GM04504 (cell line): ENCODE results near the gene CLTC.

Experiments
- DNase-seq: peaks from one replicate; pipeline ENCODE4 v3.0.0-alpha.2; 2012; ENCODE audit warnings: low read depth

The CLTC gene

DNA sequence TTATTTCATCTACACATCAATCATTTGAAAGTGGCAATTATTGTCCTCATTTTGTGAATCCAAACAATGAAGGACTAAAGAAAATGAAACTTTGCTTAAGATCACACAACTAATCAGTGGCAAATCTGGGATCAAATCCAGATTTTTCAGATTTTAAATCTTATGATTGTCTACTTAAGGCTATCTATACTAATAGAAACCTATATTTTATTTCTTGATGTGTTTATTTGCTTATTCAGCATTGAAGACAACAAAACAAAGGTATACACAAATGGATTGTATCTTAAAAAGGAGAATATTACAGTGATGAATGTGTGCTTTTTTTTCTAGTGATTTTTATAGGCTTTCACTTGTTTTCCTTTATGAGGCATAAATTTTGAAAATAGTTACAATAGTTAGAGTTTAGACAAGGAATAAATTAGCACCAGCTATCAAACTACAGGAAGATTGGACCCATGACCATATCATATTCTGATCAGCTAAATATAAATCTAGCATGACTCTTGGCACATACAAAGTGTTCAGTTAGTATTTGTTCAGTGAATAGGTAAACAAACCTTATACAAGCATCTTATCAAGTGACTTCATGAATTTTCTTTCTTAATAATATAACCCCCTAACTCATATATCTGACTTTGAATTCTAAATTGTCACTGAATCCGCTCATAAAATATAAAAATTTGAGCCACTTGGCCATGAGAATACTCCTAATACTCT, 108.3 kb downstream of the CLTC start:
- DNase-seq: no peak

DNA sequence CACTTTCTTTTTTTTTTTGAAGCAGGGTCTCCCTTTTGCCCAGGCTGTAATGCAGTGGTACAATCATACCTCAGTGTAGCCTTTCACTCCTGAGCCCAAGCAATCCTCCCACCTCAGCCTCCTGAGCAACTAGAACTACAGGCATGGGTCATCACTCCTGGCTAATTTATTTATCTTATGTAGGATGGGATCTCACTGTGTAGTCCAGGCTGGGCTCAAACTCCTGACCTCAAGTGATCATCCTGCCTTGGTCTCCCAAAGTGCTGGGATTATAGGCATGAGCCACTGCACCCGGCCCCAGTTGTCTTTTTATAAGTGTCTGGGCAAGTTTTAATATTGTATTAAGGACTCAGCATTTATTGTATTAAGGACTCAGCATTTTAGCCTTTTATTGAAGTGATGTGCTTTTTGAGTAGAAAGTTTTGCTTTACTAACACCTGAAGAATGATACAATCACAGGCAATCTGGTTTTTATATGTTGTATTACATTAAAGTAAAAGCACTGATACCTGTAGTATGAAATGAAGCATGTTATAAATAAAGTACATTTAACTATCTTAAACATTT, 110.7 kb downstream of the CLTC start:
- DNase-seq: no peak

DNA sequence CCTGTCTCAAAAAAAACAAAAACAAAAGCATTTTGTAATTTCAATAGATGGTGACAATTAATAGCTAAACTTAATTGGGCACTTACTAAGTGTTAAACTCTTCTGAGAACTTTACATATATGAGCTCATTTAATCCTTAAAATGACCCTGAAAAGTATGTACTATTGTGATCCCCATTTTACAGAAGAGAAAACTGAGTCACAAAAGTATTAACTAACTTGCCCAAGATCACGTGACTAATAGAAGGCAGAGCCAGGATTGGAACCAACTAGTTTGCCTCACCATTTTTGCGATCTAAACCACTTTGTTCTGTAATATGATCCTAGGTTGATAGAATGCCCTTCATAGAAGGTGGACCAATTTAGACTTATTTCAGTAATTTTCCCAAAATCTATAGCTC, 114.0 kb downstream of the CLTC start:
- no peak for DNase-seq

DNA sequence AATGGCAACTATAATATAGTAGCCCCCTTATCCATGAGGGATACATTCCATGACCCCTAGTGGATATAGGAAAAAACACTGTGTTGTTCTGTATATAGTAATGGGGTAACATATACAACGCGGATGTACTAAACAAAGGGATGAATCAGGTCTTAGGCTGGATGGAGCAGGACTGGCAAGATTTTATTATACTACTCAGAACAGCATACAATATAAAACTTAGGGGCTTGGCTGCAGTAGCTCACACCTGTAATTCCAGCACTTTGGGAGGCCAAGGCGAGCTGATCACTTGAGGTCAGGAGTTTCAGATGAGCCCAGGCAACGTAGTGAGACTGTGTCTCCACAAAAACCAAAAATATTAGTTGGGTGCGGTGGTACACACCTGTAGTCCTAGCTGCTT, 114.5 kb downstream of the CLTC start:
- DNase-seq: no peak

DNA sequence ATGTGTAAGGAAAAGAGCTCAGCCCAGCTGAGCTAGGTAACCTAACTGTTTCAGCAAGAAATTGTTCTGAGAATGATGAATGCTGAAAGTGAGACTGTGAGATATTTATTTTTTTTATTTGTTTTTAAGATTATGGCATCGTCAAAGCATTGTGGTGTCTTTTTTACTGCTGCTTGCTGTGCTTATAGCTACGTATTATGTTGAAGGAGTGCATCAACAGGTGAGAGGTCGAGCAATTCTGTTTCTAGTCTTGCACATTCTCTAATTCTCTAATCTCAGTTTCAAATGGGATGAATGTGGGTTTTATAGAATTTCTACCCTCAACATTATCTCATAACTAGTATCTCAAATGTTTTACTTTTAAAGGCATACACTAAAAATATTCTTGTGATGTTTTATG, 117.6 kb downstream of the CLTC start:
- DNase-seq: no peak

DNA sequence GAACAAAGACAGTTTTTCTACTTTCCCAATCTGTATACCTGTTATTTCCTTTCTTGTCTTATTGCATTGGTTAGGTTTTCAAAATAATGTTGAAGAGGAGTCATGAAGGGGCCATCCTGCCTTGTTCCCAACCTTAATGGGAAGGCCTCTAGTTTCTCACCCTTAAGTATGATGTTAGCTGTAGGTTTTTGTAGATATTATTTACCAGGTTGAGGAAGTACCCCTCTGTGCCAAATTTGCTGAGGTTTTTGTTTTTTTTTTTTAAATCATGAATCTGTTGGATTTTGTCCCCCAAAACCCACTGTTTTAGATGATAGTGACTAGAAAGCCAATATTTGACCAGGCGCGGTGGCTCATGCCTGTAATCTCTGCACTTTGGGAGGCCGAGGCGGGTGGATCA, 124.1 kb downstream of the CLTC start:
- no peak for DNase-seq

DNA sequence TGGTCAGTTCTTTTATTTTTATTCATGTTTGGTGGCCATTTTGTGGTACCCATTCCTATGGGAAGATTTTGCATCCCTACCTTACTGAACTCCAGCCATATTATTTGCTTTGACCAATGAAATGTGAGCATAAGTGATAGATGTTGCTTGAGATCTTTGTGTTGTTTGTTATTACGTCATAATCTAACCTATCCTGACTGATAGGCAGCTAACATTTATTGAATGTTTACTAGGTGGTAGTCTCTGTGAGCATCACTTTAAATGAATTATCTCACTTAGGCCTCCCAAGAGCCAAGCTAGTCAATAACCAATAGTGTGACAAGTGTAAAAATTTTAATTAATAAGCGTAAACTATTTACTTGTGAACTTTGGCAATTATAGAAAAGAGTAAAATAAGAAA, 125.3 kb downstream of the CLTC start:
- DNase-seq: no peak
